ENCODE measurements around the gene CEP76.

CEP76 gene

DNA sequence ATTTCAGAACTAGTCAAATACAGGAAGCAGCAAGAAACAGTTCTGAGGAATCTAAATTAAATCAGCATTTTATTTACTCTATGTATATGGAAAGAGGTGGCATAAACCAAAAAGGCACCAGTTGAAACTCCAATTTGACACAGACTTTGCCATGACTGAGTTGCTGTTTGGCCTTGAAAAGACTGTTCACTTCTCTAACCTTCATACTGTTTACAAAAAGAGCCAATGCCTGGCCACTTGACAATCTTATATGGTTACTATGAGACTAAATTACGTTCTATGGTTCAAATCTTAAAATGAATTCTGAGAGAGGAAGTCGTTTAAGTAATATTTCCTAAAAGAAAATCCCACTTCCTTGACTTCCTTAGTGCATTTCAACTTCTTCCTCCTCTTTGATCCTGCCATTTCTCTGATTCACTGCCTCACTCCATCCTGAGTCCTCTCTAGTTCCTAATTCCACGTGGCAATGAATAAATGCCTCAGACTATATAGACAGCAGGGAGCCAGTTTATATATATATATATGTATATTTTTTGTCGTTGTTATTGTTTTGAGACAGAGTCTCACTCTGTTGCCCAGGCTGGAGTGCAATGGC, 13.2 kb downstream of the CEP76 start:
- Histone ChIP-seq H3K27ac (no peak overlapping the region), H3K36me3 (ENCODE audit: insufficient read depth) (no peaks in the 10 kb centered on the region), H2AFZ (ENCODE audit: low read depth) (no peak overlapping the region), H3K27me3 (ENCODE audit: insufficient read depth, low read depth) (no peaks in the 10 kb centered on the region), H3K9ac (no peak overlapping the region), H4K20me1 (ENCODE audit: insufficient read depth) (no peaks in the 10 kb centered on the region), H3K4me2 (no peak overlapping the region), H3K4me3 (IDR thresholded peaks at IDR 0.05; ENCODE audit: insufficient read depth, low read depth, low read length) (no peak overlapping the region), H3K4me1 (ENCODE audit: low read depth, poor library complexity, severe bottlenecking) (peaks cover 8% of the 10 kb centered on the region), H3K79me2 (ENCODE audit: insufficient read depth, low read depth) (no peaks in the 10 kb centered on the region)
- TF ChIP-seq, protein P1, sequence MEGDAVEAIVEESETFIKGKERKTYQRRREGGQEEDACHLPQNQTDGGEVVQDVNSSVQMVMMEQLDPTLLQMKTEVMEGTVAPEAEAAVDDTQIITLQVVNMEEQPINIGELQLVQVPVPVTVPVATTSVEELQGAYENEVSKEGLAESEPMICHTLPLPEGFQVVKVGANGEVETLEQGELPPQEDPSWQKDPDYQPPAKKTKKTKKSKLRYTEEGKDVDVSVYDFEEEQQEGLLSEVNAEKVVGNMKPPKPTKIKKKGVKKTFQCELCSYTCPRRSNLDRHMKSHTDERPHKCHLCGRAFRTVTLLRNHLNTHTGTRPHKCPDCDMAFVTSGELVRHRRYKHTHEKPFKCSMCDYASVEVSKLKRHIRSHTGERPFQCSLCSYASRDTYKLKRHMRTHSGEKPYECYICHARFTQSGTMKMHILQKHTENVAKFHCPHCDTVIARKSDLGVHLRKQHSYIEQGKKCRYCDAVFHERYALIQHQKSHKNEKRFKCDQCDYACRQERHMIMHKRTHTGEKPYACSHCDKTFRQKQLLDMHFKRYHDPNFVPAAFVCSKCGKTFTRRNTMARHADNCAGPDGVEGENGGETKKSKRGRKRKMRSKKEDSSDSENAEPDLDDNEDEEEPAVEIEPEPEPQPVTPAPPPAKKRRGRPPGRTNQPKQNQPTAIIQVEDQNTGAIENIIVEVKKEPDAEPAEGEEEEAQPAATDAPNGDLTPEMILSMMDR (conservative IDR thresholded peaks at IDR 0.05; ENCODE audit: low read depth, low read length): no peak

DNA sequence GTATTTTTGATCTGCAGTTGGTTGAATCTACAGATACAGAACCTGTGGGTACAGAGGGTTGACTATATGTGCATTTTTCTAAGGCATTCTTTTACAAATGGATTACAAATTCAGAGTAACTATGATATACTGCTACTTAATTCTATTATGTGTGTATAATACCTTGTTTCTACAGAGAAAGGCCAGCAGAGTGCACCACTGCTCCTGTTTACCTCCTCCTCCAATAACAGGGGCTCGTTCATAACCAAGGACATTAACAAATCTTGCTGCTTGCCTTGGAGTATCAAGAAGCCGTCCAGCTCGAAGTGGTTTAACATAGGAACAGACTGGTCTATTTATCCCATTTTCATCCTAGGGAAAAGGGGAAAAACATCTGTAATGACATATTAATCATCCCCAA, 16.4 kb downstream of the CEP76 start:
- no peak overlapping the region for H3K9ac ChIP-seq
- no peaks in the 10 kb centered on the region for H3K79me2 ChIP-seq (ENCODE audit: insufficient read depth, low read depth)
- peaks cover 2% of the 10 kb centered on the region for H3K4me1 ChIP-seq (ENCODE audit: low read depth, poor library complexity, severe bottlenecking)
- H3K27ac ChIP-seq: no peak overlapping the region
- no peak overlapping the region for H3K4me2 ChIP-seq
- no peaks in the 10 kb centered on the region for H3K27me3 ChIP-seq (ENCODE audit: insufficient read depth, low read depth)
- no peak overlapping the region for H3K4me3 ChIP-seq (IDR thresholded peaks at IDR 0.05; ENCODE audit: insufficient read depth, low read depth, low read length)
- TF ChIP-seq, protein P1 (conservative IDR thresholded peaks at IDR 0.05; ENCODE audit: low read depth, low read length): peak; percentile 25
- H2AFZ ChIP-seq (ENCODE audit: low read depth): no peak overlapping the region
- H4K20me1 ChIP-seq (ENCODE audit: insufficient read depth): no peaks in the 10 kb centered on the region
- H3K36me3 ChIP-seq (ENCODE audit: insufficient read depth): no peaks in the 10 kb centered on the region

DNA sequence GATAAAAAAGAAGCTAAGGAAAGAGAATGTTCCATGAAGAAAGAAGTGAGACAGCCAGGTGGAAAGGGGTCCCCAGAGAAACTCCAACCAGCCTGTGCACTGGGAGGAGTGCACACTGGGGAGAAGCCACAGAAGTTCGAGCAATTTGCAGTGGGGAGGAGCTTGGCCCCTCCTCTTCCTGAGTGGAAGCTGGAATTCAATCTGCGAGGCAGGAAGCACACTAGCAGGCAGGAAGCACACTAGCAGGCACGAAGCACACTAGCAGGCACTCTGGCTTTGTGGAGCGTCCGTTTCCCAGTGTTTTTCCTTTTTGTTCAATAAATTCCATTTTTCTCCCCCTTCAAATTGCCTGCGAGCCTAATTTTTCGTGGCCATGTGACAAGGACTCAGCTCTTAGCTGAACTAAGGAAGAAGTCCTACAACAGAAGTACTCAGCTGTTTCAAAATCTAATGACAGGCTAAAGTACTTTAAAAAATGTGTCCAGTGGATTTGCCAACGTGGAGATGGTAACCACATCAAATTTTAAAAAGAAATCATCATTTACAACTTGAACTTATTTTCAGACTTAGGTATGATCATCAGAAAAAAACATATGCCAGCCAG, 23.2 kb downstream of the CEP76 start:
- no peak overlapping the region for H3K9ac ChIP-seq
- TF ChIP-seq, protein P1 (conservative IDR thresholded peaks at IDR 0.05; ENCODE audit: low read depth, low read length): no peak
- no peak overlapping the region for H3K4me3 ChIP-seq (IDR thresholded peaks at IDR 0.05; ENCODE audit: insufficient read depth, low read depth, low read length)
- no peak overlapping the region for H2AFZ ChIP-seq (ENCODE audit: low read depth)
- H3K4me1 ChIP-seq (ENCODE audit: low read depth, poor library complexity, severe bottlenecking): no peaks in the 10 kb centered on the region
- no peaks in the 10 kb centered on the region for H4K20me1 ChIP-seq (ENCODE audit: insufficient read depth)
- no peak overlapping the region for H3K4me2 ChIP-seq
- H3K27me3 ChIP-seq (ENCODE audit: insufficient read depth, low read depth): no peaks in the 10 kb centered on the region
- H3K36me3 ChIP-seq (ENCODE audit: insufficient read depth): no peaks in the 10 kb centered on the region
- H3K27ac ChIP-seq: no peak overlapping the region
- no peaks in the 10 kb centered on the region for H3K79me2 ChIP-seq (ENCODE audit: insufficient read depth, low read depth)

DNA sequence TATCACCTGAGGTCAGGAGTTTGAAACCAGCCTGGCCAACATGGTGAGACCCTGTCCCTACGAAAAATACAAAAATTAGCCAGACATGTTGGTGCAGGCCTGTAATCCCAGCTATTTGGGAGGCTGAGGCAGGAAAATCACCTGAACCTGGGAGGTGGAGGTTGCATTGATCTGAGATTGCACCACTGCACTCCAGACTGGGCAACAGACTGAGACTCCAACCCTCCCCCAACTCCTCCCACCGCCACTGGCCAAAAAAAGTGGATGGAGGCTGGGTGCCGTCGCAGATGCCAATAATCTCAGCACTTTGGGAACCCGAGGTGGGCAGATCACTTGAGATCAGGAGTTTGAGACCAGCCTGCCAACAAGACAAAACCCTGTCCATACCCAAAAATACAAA, 34.5 kb downstream of the CEP76 start:
- H3K4me3 ChIP-seq (IDR thresholded peaks at IDR 0.05; ENCODE audit: insufficient read depth, low read depth, low read length): no peak overlapping the region
- H3K27ac ChIP-seq: no peak overlapping the region
- H2AFZ ChIP-seq (ENCODE audit: low read depth): no peak overlapping the region
- no peaks in the 10 kb centered on the region for H3K27me3 ChIP-seq (ENCODE audit: insufficient read depth, low read depth)
- no peaks in the 10 kb centered on the region for H4K20me1 ChIP-seq (ENCODE audit: insufficient read depth)
- TF ChIP-seq, protein P1 (conservative IDR thresholded peaks at IDR 0.05; ENCODE audit: low read depth, low read length): no peak
- peaks cover 10% of the 10 kb centered on the region for H3K4me1 ChIP-seq (ENCODE audit: low read depth, poor library complexity, severe bottlenecking)
- no peak overlapping the region for H3K9ac ChIP-seq
- no peak overlapping the region for H3K4me2 ChIP-seq
- H3K79me2 ChIP-seq (ENCODE audit: insufficient read depth, low read depth): no peaks in the 10 kb centered on the region
- H3K36me3 ChIP-seq (ENCODE audit: insufficient read depth): no peaks in the 10 kb centered on the region

Data from KMS-11 (cell line).